Cardiac fibroblast (primary cell): ENCODE results near the gene SAMD10.

Experiments
- DNase-seq, 2 donors: peaks; one replicate each; pipeline versions ENCODE4 v3.0.0 to v3.0.0-alpha.2; 2010; ENCODE audit warnings: low read depth in 2 of 2
- H3K4me3 ChIP-seq, 2 donors: replicated peaks in 1 of 2; 1 replicate in 1 of 2; 2 replicates in 1 of 2; pipeline ENCODE4 v1.5.1; 2011; ENCODE audit warnings: low read depth in 2 of 2, low read length in 2 of 2, mild to moderate bottlenecking in 2 of 2, moderate library complexity in 1 of 2
- CTCF ChIP-seq: IDR thresholded peaks from one replicate; pipeline ENCODE4 v1.5.1; 2011; ENCODE audit warnings: low read depth, mild to moderate bottlenecking, low read length, inconsistent platforms

Gene SAMD10

GRCh38 chr20:63939061-63939935 lies 40.1 kb downstream of the SAMD10 start:
- DNase-seq: no peak
- H3K4me3 ChIP-seq: no peak overlapping the region

GRCh38 chr20:63937596-63937995 lies 41.8 kb downstream of the SAMD10 start:
- DNase-seq: no peak
- no peak for TF ChIP-seq CTCF
- no peak overlapping the region for H3K4me3 ChIP-seq

More at GRCh38 chr20:63939061-63939935, 40.1 kb downstream of the SAMD10 start:
- TF ChIP-seq CTCF: no peak

- DNase-seq: no peak
- TF ChIP-seq CTCF: no peak
- H3K4me3 ChIP-seq: no peak overlapping the region
Measured at GRCh38 chr20:63935447-63935846, 44.0 kb downstream of the SAMD10 start.

- TF ChIP-seq CTCF: peak; percentile 41
- H3K4me3 ChIP-seq: no peak overlapping the region
- DNase-seq: no peak
Measured at GRCh38 chr20:63934271-63935068, 45.0 kb downstream of the SAMD10 start.

GRCh38 chr20:63933646-63934045 lies 45.8 kb downstream of the SAMD10 start:
- DNase-seq: no peak
- TF ChIP-seq CTCF: no peak
- no peak overlapping the region for H3K4me3 ChIP-seq

GRCh38 chr20:63932606-63933160 lies 46.8 kb downstream of the SAMD10 start:
- no peak for DNase-seq
- H3K4me3 ChIP-seq: no peak overlapping the region
- no peak for TF ChIP-seq CTCF
